Measurements from ENCODE around the gene ANKHD1. TPM values are rescaled to one million over a fixed set of nuclear protein-coding genes. Genes with fewer than 3 reads are reported as not detected.

Gene ANKHD1
- total RNA-seq, 1 donor, result 81.1 TPM

- TF ChIP-seq CTCF (IDR thresholded peaks at IDR 0.05; ENCODE audit: extremely low read depth, low read depth, low read length), result no peak
- peak overlapping the region; percentile 91 for H3K4me3 ChIP-seq (ENCODE audit: insufficient read depth, low read length)
- H3K4me1 ChIP-seq (ENCODE audit: insufficient read depth, low read length), result peaks cover 32% of the 10 kb centered on the region
- no peaks in the 10 kb centered on the region for H3K9me3 ChIP-seq (ENCODE audit: low read depth, low read length)
- H4K20me1 ChIP-seq (ENCODE audit: insufficient read depth, low read length), result peaks cover 21% of the 10 kb centered on the region
- H3K4me2 ChIP-seq (ENCODE audit: insufficient read depth, low read length), result peak overlapping the region; percentile 89
- peak; percentile 39 for DNase-seq (ENCODE audit: insufficient read length, low spot score, missing footprints)
- H2AFZ ChIP-seq (ENCODE audit: low read length), result no peak overlapping the region
- peaks cover 19% of the 10 kb centered on the region for H3K36me3 ChIP-seq (ENCODE audit: insufficient read depth, low read length)
- H3K79me2 ChIP-seq (ENCODE audit: insufficient read depth, low read length), result peaks cover 57% of the 10 kb centered on the region
- no peaks in the 10 kb centered on the region for H3K27me3 ChIP-seq (ENCODE audit: insufficient read depth, low read length)
- peak overlapping the region; percentile 95 for H3K27ac ChIP-seq (ENCODE audit: low read depth, low read length)
Observed at GRCh38 chr5:140556438-140556837, 154.8 kb downstream of the ANKHD1 start.

GRCh38 chr5:140557136-140557805, 155.6 kb downstream of the ANKHD1 start, which contains the start of gene SRA1:
Gene SRA1, minus strand, starts transcription at chr5:140557473. Its CDS starts 21 bp downstream, at chr5:140557452.
- Histone ChIP-seq H4K20me1 (ENCODE audit: insufficient read depth, low read length) (peaks cover 16% of the 10 kb centered on the region), H3K4me1 (ENCODE audit: insufficient read depth, low read length) (peaks cover 32% of the 10 kb centered on the region), H3K79me2 (ENCODE audit: insufficient read depth, low read length) (peaks cover 48% of the 10 kb centered on the region), H2AFZ (ENCODE audit: low read length) (peak within 1 kb of the TSS; percentile 83), H3K9me3 (ENCODE audit: low read depth, low read length) (no peaks in the 10 kb centered on the region), H3K36me3 (ENCODE audit: insufficient read depth, low read length) (peaks cover 10% of the 10 kb centered on the region), H3K27ac (ENCODE audit: low read depth, low read length) (peak within 1 kb of the TSS; percentile 95), H3K4me2 (ENCODE audit: insufficient read depth, low read length) (peak within 1 kb of the TSS; percentile 89), H3K27me3 (ENCODE audit: insufficient read depth, low read length) (no peaks in the 10 kb centered on the region), H3K4me3 (ENCODE audit: insufficient read depth, low read length) (peak within 1 kb of the TSS; percentile 91)
- peak; percentile 98 for DNase-seq (ENCODE audit: insufficient read length, low spot score, missing footprints)
- TF ChIP-seq CTCF (IDR thresholded peaks at IDR 0.05; ENCODE audit: extremely low read depth, low read depth, low read length), result no peak

- no peak for TF ChIP-seq CTCF (IDR thresholded peaks at IDR 0.05; ENCODE audit: extremely low read depth, low read depth, low read length)
- H3K9me3 ChIP-seq (ENCODE audit: low read depth, low read length), result no peaks in the 10 kb centered on the region
- H3K27ac ChIP-seq (ENCODE audit: low read depth, low read length), result peak overlapping the region; percentile 95
- peaks cover 8% of the 10 kb centered on the region for H3K36me3 ChIP-seq (ENCODE audit: insufficient read depth, low read length)
- peak; percentile 60 for DNase-seq (ENCODE audit: insufficient read length, low spot score, missing footprints)
- H3K4me3 ChIP-seq (ENCODE audit: insufficient read depth, low read length), result peak overlapping the region; percentile 91
- H3K79me2 ChIP-seq (ENCODE audit: insufficient read depth, low read length), result peaks cover 43% of the 10 kb centered on the region
- H4K20me1 ChIP-seq (ENCODE audit: insufficient read depth, low read length), result peaks cover 16% of the 10 kb centered on the region
- H3K27me3 ChIP-seq (ENCODE audit: insufficient read depth, low read length), result no peaks in the 10 kb centered on the region
- H3K4me2 ChIP-seq (ENCODE audit: insufficient read depth, low read length), result peak overlapping the region; percentile 89
- H2AFZ ChIP-seq (ENCODE audit: low read length), result peak overlapping the region; percentile 83
- peaks cover 32% of the 10 kb centered on the region for H3K4me1 ChIP-seq (ENCODE audit: insufficient read depth, low read length)
Observed at GRCh38 chr5:140557965-140558364, 156.3 kb downstream of the ANKHD1 start.

- TF ChIP-seq CTCF (IDR thresholded peaks at IDR 0.05; ENCODE audit: extremely low read depth, low read depth, low read length), result no peak
- Histone ChIP-seq H3K4me3 (ENCODE audit: insufficient read depth, low read length) (no peak overlapping the region), H3K79me2 (ENCODE audit: insufficient read depth, low read length) (peaks cover 41% of the 10 kb centered on the region), H3K4me1 (ENCODE audit: insufficient read depth, low read length) (peaks cover 34% of the 10 kb centered on the region), H2AFZ (ENCODE audit: low read length) (no peak overlapping the region), H4K20me1 (ENCODE audit: insufficient read depth, low read length) (peaks cover 13% of the 10 kb centered on the region), H3K36me3 (ENCODE audit: insufficient read depth, low read length) (peaks cover 8% of the 10 kb centered on the region), H3K27ac (ENCODE audit: low read depth, low read length) (no peak overlapping the region), H3K4me2 (ENCODE audit: insufficient read depth, low read length) (no peak overlapping the region), H3K9me3 (ENCODE audit: low read depth, low read length) (no peaks in the 10 kb centered on the region), H3K27me3 (ENCODE audit: insufficient read depth, low read length) (no peaks in the 10 kb centered on the region)
- peak; percentile 5 for DNase-seq (ENCODE audit: insufficient read length, low spot score, missing footprints)
Observed at GRCh38 chr5:140558542-140558941, 156.9 kb downstream of the ANKHD1 start.
